Measurements from ENCODE around the gene PKNOX2. TPM values are rescaled to one million over a fixed set of nuclear protein-coding genes. Genes with fewer than 3 reads are reported as not detected.

PKNOX2 gene
- total and polyA plus RNA-seq, 9 of the 15 experiments (the other 6 are each of a cell fraction or from before 2014, with no cell fraction given): not detected

DNA sequence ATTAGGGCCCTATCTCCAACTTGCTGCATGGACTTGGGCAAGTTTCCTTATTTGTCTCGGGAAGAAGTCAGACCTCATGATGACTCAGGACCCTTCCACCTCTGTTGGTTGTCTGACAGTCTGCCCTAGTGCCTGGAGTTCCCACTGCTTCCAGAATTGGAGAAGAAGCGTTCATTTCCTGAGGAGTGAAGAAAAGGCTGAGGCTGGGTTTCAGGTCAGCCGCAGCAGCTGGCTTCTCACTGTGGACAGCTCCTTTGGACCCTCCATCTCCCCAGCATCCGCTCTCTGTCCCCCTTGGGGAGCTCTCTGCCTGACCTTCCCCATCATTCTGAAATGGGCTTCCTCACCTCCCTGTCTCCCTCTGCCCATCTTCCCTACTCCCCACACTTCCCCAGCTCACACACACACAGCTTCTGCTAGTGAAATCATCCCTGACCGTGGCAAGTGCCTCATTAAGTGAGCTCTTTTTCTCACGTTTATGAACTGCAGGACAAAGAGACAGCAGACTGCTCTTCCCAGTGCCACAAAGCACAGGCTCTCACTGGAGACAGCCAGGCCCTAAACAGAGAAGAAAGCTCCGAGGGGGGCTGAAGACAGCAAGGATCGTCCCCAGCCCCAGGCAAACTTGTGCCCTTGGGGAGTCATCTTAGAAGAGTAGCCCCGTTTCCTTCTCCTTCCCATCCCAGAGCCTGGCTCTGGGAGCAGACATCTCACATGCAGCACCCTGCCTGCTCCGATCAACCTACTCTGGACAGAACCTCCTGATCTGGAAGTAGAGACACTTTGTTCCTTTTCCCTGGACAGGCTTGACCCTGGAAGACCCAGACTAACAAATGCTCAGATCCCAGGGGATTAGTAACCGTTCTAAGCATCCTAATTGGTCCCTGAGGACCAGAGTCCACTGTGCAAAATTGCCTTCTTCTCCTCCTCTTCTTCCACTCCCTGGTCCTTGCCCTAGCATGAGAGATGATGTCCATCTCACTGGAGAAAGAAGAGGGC, 173.6 kb downstream of the PKNOX2 start (continued):
- TF ChIP-seq TSHZ1 (CRISPR knock-in tag; IDR thresholded peaks at IDR 0.05): no peak
- TF ChIP-seq, protein P1, sequence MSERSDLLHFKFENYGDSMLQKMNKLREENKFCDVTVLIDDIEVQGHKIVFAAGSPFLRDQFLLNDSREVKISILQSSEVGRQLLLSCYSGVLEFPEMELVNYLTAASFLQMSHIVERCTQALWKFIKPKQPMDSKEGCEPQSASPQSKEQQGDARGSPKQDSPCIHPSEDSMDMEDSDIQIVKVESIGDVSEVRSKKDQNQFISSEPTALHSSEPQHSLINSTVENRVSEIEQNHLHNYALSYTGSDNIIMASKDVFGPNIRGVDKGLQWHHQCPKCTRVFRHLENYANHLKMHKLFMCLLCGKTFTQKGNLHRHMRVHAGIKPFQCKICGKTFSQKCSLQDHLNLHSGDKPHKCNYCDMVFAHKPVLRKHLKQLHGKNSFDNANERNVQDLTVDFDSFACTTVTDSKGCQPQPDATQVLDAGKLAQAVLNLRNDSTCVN (CRISPR knock-in tag; IDR thresholded peaks at IDR 0.05): no peak
